Measurements from ENCODE around the gene UBA52. TPM values are rescaled to one million over a fixed set of nuclear protein-coding genes. Genes with fewer than 3 reads are reported as not detected.
"Not testable (repeated sequence)": the region's sequence is repeated elsewhere in the genome, so short reads cannot be mapped to it uniquely, and the experiment has no call there.

Gene UBA52
- total RNA-seq, 1 donor from 2014 or later, result 992 TPM

- no peak for DNase-seq
Measured at GRCh38 chr19:18593367-18594095, 21.9 kb downstream of the UBA52 start.

GRCh38 chr19:18594096-18594823 is 22.6 kb downstream of the UBA52 start:
- peak; percentile 63 for DNase-seq

GRCh38 chr19:18594824-18595373 is 23.2 kb downstream of the UBA52 start:
- DNase-seq, result no peak

GRCh38 chr19:18595475-18595874 is 23.8 kb downstream of the UBA52 start:
- DNase-seq, result no peak

- no peak for DNase-seq
Measured at GRCh38 chr19:18596752-18597157, 25.1 kb downstream of the UBA52 start.

- DNase-seq, result no peak
Measured at GRCh38 chr19:18597809-18598660, 26.4 kb downstream of the UBA52 start.

- DNase-seq, result no peak
Measured at GRCh38 chr19:18599485-18599884, 27.8 kb downstream of the UBA52 start.

GRCh38 chr19:18600692-18601397 is 29.2 kb downstream of the UBA52 start:
- not testable (repeated sequence) for DNase-seq

GRCh38 chr19:18601875-18602274 is 30.2 kb downstream of the UBA52 start:
- DNase-seq, result no peak

GRCh38 chr19:18603255-18603957 is 31.7 kb downstream of the UBA52 start:
- DNase-seq, result no peak

GRCh38 chr19:18603958-18604819 is 32.5 kb downstream of the UBA52 start:
- no peak for DNase-seq

GRCh38 chr19:18604820-18605159 is 33.1 kb downstream of the UBA52 start:
- DNase-seq, result no peak

GRCh38 chr19:18605196-18605545 is 33.5 kb downstream of the UBA52 start:
- no peak for DNase-seq

GRCh38 chr19:18605546-18606280 is 34.1 kb downstream of the UBA52 start:
- DNase-seq, result no peak

- DNase-seq, result no peak
Measured at GRCh38 chr19:18606281-18607225, 34.9 kb downstream of the UBA52 start, which contains the start of gene CRLF1. Gene CRLF1 (minus strand): TSS chr19:18606799. CDS start chr19:18606656, 143 bp downstream.

- no peak for DNase-seq
Measured at GRCh38 chr19:18607226-18608101, 35.8 kb downstream of the UBA52 start.

GRCh38 chr19:18608102-18608804 is 36.6 kb downstream of the UBA52 start:
- no peak for DNase-seq

Measured in skin of body (tissue), 2 donors.